Gastroesophageal sphincter (tissue), 4 donors: ENCODE measurements around the gene TWIST2. TPM values are rescaled to one million over a fixed set of nuclear protein-coding genes. Genes with fewer than 3 reads are reported as not detected.

Experiments
- ATAC-seq: fragments of 150-250 bp; one replicate; pipeline ENCODE4 v1.9.1; 2016; ENCODE audit warnings: mild to moderate bottlenecking, moderate library complexity
- H3K27ac ChIP-seq, 4 donors: fragments of 200-600 bp; sonication (generic) in 3 of 4; 1 replicate in 3 of 4; 2 replicates in 1 of 4; pipeline ENCODE4 v1.5.1; 2016 to 2019
- H3K27me3 ChIP-seq: fragments of 200-600 bp; sonication (generic); one replicate; pipeline ENCODE4 v1.5.1; 2019
- H3K36me3 ChIP-seq, 2 donors: fragments of 200-600 bp; sonication (generic); one replicate each; pipeline ENCODE4 v1.5.1; 2019; ENCODE audit warnings: control low read depth in 1 of 2
- H3K4me1 ChIP-seq, 3 donors: fragments of 200-600 bp; sonication (generic); 1 replicate in 2 of 3; 2 replicates in 1 of 3; pipeline ENCODE4 v1.5.1; 2016 to 2019; ENCODE audit warnings: control low read depth in 2 of 3
- H3K4me3 ChIP-seq, 2 donors: fragments of 200-600 bp; sonication (generic); one replicate each; pipeline ENCODE4 v1.5.1; 2019; ENCODE audit warnings: mild to moderate bottlenecking in 1 of 2, moderate library complexity in 1 of 2
- H3K9me3 ChIP-seq, 3 donors: fragments of 200-600 bp; sonication (generic); one replicate each; pipeline ENCODE4 v1.5.1; 2017 to 2019; ENCODE audit warnings: control low read depth in 2 of 3
- CTCF ChIP-seq, 4 experiments: fragments of 200-600 bp in 2 of 4; fragments of 450-650 bp in 2 of 4; sonication (generic) in 1 of 4; IDR thresholded peaks; one replicate each; pipeline ENCODE4 v1.5.1; 2017 to 2019; ENCODE audit warnings: antibody characterized with exemption in 4 of 4, mild to moderate bottlenecking in 2 of 4, moderate library complexity in 2 of 4
- EP300 ChIP-seq: sonication (generic); formaldehyde crosslinking; IDR thresholded peaks from one replicate; pipeline ENCODE4 v1.6.1; 2017; ENCODE audit warnings: antibody characterized with exemption, mild to moderate bottlenecking
- POLR2A ChIP-seq, 2 donors: fragments of 450-650 bp; IDR thresholded peaks; one replicate each; pipeline ENCODE4 v1.6.1; 2017; ENCODE audit warnings: antibody characterized with exemption in 2 of 2, mild to moderate bottlenecking in 2 of 2, moderate library complexity in 1 of 2
- POLR2AphosphoS5 ChIP-seq: sonication (generic); formaldehyde crosslinking; IDR thresholded peaks from one replicate; pipeline ENCODE4 v1.6.1; 2017; ENCODE audit warnings: antibody characterized with exemption
- WGBS, 2 donors: methylation state at CpG; one replicate each; pipeline ENCODE4 v1.1.5; 2018; ENCODE audit warnings: low coverage in 1 of 2; 5-methylcytosine and 5-hydroxymethylcytosine counted together
- total RNA-seq, 4 donors: library from RNA; depleted of rRNA; stranded (reverse); fragments of >200 nt; gene quantifications; one replicate each; pipeline ENCODE4 v1.1.0, GENCODE V29; 2016

TWIST2 gene
- total RNA-seq, 4 donors from 2014 or later, result 17.7 to 69.6 (median 45.2) TPM

- 82 to 89% methylated on average over 2 to 3 of the region's 7 CpGs for WGBS, 2 donors
- H3K9me3 ChIP-seq, result no peaks in the 10 kb centered on the region
- TF ChIP-seq POLR2A (IDR thresholded peaks at IDR 0.05) (no peak), POLR2AphosphoS5 (no peak), EP300 (no peak), CTCF (IDR thresholded peaks at IDR 0.05) (no peak)
- H3K4me3 ChIP-seq, result no peak overlapping the region
- peaks cover 0 to 11% (median 0%) of the 10 kb centered on the region in 3 donors for H3K4me1 ChIP-seq
- H3K27me3 ChIP-seq, result peaks cover 5% of the 10 kb centered on the region
- no peak for ATAC-seq
- no peak overlapping the region for H3K27ac ChIP-seq
- H3K36me3 ChIP-seq, result no peaks in the 10 kb centered on the region
Observed at GRCh38 chr2:238948765-238949641, 101.1 kb downstream of the TWIST2 start.

GRCh38 chr2:238949710-238950345 is 101.9 kb downstream of the TWIST2 start:
- H3K9me3 ChIP-seq, result no peaks in the 10 kb centered on the region
- no peaks in the 10 kb centered on the region for H3K36me3 ChIP-seq
- TF ChIP-seq CTCF (IDR thresholded peaks at IDR 0.05) (no peak), POLR2AphosphoS5 (no peak), POLR2A (IDR thresholded peaks at IDR 0.05) (no peak), EP300 (no peak)
- peaks cover 5% of the 10 kb centered on the region for H3K27me3 ChIP-seq
- H3K27ac ChIP-seq, result no peak overlapping the region
- 87 to 95% methylated on average over 4 of the region's 10 CpGs for WGBS, 2 donors
- no peak for ATAC-seq
- H3K4me1 ChIP-seq, result peaks cover 0 to 11% (median 0%) of the 10 kb centered on the region in 3 donors
- H3K4me3 ChIP-seq, result no peak overlapping the region

- Histone ChIP-seq H3K27me3 (peaks cover 5% of the 10 kb centered on the region), H3K4me3 (no peak overlapping the region), H3K9me3 (no peaks in the 10 kb centered on the region), H3K36me3 (no peaks in the 10 kb centered on the region), H3K4me1 (peaks cover 0 to 11% (median 0%) of the 10 kb centered on the region in 3 donors), H3K27ac (no peak overlapping the region)
- no peak for TF ChIP-seq POLR2AphosphoS5
- TF ChIP-seq POLR2A (IDR thresholded peaks at IDR 0.05), result no peak
- no peak for TF ChIP-seq EP300
- no peak for TF ChIP-seq CTCF (IDR thresholded peaks at IDR 0.05)
- WGBS, 2 donors, result 93% methylated on average over 9 of the region's 13 CpGs; no CpG with 5 or more reads in 1 of the 2 donors
- ATAC-seq, result no peak
Observed at GRCh38 chr2:238950551-238950950, 102.7 kb downstream of the TWIST2 start.

- Histone ChIP-seq H3K4me1 (peaks cover 0 to 8% (median 0%) of the 10 kb centered on the region in 3 donors), H3K9me3 (no peaks in the 10 kb centered on the region), H3K27ac (no peak overlapping the region), H3K36me3 (no peaks in the 10 kb centered on the region), H3K4me3 (no peak overlapping the region), H3K27me3 (peaks cover 14% of the 10 kb centered on the region)
- 61 to 80% methylated on average over 5 of the region's 5 CpGs for WGBS, 2 donors
- TF ChIP-seq CTCF (IDR thresholded peaks at IDR 0.05) (no peak), EP300 (no peak), POLR2AphosphoS5 (no peak), POLR2A (IDR thresholded peaks at IDR 0.05) (no peak)
- ATAC-seq, result no peak
Observed at GRCh38 chr2:238952261-238952919, 104.5 kb downstream of the TWIST2 start.
